Memory B cell (primary cell): Measurements from ENCODE around the gene ZC3H18.

Experiments used
- ATAC-seq: fragments of 150-1000 bp; cut with Tn5 transposase; 2 replicates; pipeline ENCODE4 v1.10.0; 2021; ENCODE audit warnings: low read depth, mild to moderate bottlenecking, moderate library complexity
- DNase-seq, 2 donors: peaks; one replicate each; pipeline ENCODE4 v3.0.0; 2022; ENCODE audit warnings: low spot score in 2 of 2
- H3K27ac Mint-ChIP-seq: one replicate; pipeline ENCODE4 v1.8.0; 2022; ENCODE audit warnings: mild to moderate bottlenecking, moderate library complexity, mixed read lengths
- H3K27me3 Mint-ChIP-seq: one replicate; pipeline ENCODE4 v1.8.0; 2022; ENCODE audit warnings: mixed read lengths
- H3K36me3 Mint-ChIP-seq: one replicate; pipeline ENCODE4 v1.8.0; 2022; ENCODE audit warnings: mild to moderate bottlenecking, mixed read lengths
- H3K4me1 Mint-ChIP-seq: one replicate; pipeline ENCODE4 v1.8.0; 2022; ENCODE audit warnings: mixed read lengths
- H3K4me3 Mint-ChIP-seq: one replicate; pipeline ENCODE4 v1.8.0; 2022; ENCODE audit warnings: mild to moderate bottlenecking, moderate library complexity, mixed read lengths
- H3K9me3 Mint-ChIP-seq: one replicate; pipeline ENCODE4 v1.8.0; 2022; ENCODE audit warnings: mixed read lengths

ZC3H18 gene

GRCh38 chr16:88576307-88576706, 6.1 kb downstream of the ZC3H18 start:
- no peak for DNase-seq
- Mint-ChIP-seq H3K36me3 (peaks cover 21% of the 10 kb centered on the region), H3K4me1 (peaks cover 14% of the 10 kb centered on the region), H3K9me3 (no peaks in the 10 kb centered on the region), H3K27me3 (no peaks in the 10 kb centered on the region), H3K4me3 (no peak overlapping the region), H3K27ac (no peak overlapping the region)
- ATAC-seq: no peak

GRCh38 chr16:88577166-88577565, 7.0 kb downstream of the ZC3H18 start:
- Mint-ChIP-seq H3K27me3 (no peaks in the 10 kb centered on the region), H3K27ac (no peak overlapping the region), H3K4me1 (peaks cover 12% of the 10 kb centered on the region), H3K36me3 (peaks cover 25% of the 10 kb centered on the region), H3K9me3 (no peaks in the 10 kb centered on the region), H3K4me3 (no peak overlapping the region)
- DNase-seq: no peak
- no peak for ATAC-seq

- no peak for DNase-seq
- no peak for ATAC-seq
- Mint-ChIP-seq H3K4me3 (no peak overlapping the region), H3K4me1 (peaks cover 9% of the 10 kb centered on the region), H3K27ac (no peak overlapping the region), H3K9me3 (no peaks in the 10 kb centered on the region), H3K27me3 (no peaks in the 10 kb centered on the region), H3K36me3 (peaks cover 24% of the 10 kb centered on the region)
Measured at GRCh38 chr16:88578446-88579313, 8.5 kb downstream of the ZC3H18 start.

GRCh38 chr16:88580371-88580770, 10.2 kb downstream of the ZC3H18 start:
- Mint-ChIP-seq H3K9me3 (no peaks in the 10 kb centered on the region), H3K4me3 (no peak overlapping the region)

GRCh38 chr16:88581033-88581432, 10.8 kb downstream of the ZC3H18 start:
- no peaks in the 10 kb centered on the region for H3K27me3 Mint-ChIP-seq
- H3K4me1 Mint-ChIP-seq: peaks cover 17% of the 10 kb centered on the region
- DNase-seq (no peak), ATAC-seq (no peak)
- peaks cover 30% of the 10 kb centered on the region for H3K36me3 Mint-ChIP-seq
- H3K9me3 Mint-ChIP-seq: no peaks in the 10 kb centered on the region
- peak overlapping the region; percentile 63 for H3K27ac Mint-ChIP-seq
- no peak overlapping the region for H3K4me3 Mint-ChIP-seq

More at GRCh38 chr16:88580371-88580770, 10.2 kb downstream of the ZC3H18 start:
- Mint-ChIP-seq H3K36me3 (peaks cover 27% of the 10 kb centered on the region), H3K27me3 (no peaks in the 10 kb centered on the region), H3K27ac (peak overlapping the region; percentile 63), H3K4me1 (peaks cover 13% of the 10 kb centered on the region)
- no peak for ATAC-seq
- DNase-seq: no peak

- peaks cover 17% of the 10 kb centered on the region for H3K4me1 Mint-ChIP-seq
- ATAC-seq (no peak), DNase-seq (no peak)
- peaks cover 30% of the 10 kb centered on the region for H3K36me3 Mint-ChIP-seq
- no peak overlapping the region for H3K4me3 Mint-ChIP-seq
- no peak overlapping the region for H3K27ac Mint-ChIP-seq
- no peaks in the 10 kb centered on the region for H3K9me3 Mint-ChIP-seq
- H3K27me3 Mint-ChIP-seq: no peaks in the 10 kb centered on the region
Measured at GRCh38 chr16:88582912-88583575, 12.8 kb downstream of the ZC3H18 start.

GRCh38 chr16:88584676-88585075, 14.5 kb downstream of the ZC3H18 start:
- H3K36me3 Mint-ChIP-seq: peaks cover 38% of the 10 kb centered on the region
- no peak overlapping the region for H3K27ac Mint-ChIP-seq
- H3K4me1 Mint-ChIP-seq: peaks cover 18% of the 10 kb centered on the region
- ATAC-seq (peak; percentile 29), DNase-seq (no peak)
- H3K9me3 Mint-ChIP-seq: no peaks in the 10 kb centered on the region
- no peak overlapping the region for H3K4me3 Mint-ChIP-seq
- H3K27me3 Mint-ChIP-seq: no peaks in the 10 kb centered on the region

GRCh38 chr16:88585269-88585668, 15.1 kb downstream of the ZC3H18 start:
- no peak overlapping the region for H3K4me3 Mint-ChIP-seq
- no peaks in the 10 kb centered on the region for H3K27me3 Mint-ChIP-seq
- no peak overlapping the region for H3K27ac Mint-ChIP-seq
- no peaks in the 10 kb centered on the region for H3K9me3 Mint-ChIP-seq
- DNase-seq (no peak), ATAC-seq (no peak)
- H3K4me1 Mint-ChIP-seq: peaks cover 18% of the 10 kb centered on the region
- H3K36me3 Mint-ChIP-seq: peaks cover 39% of the 10 kb centered on the region

- H3K27ac Mint-ChIP-seq: no peak overlapping the region
- no peaks in the 10 kb centered on the region for H3K27me3 Mint-ChIP-seq
- peaks cover 34% of the 10 kb centered on the region for H3K36me3 Mint-ChIP-seq
- peaks cover 16% of the 10 kb centered on the region for H3K4me1 Mint-ChIP-seq
- H3K9me3 Mint-ChIP-seq: no peaks in the 10 kb centered on the region
- ATAC-seq (no peak), DNase-seq (no peak)
- H3K4me3 Mint-ChIP-seq: no peak overlapping the region
Measured at GRCh38 chr16:88585927-88586581, 15.9 kb downstream of the ZC3H18 start.

- Mint-ChIP-seq H3K4me3 (no peak overlapping the region), H3K36me3 (peaks cover 32% of the 10 kb centered on the region), H3K9me3 (no peaks in the 10 kb centered on the region), H3K27me3 (no peaks in the 10 kb centered on the region), H3K27ac (no peak overlapping the region), H3K4me1 (peaks cover 20% of the 10 kb centered on the region)
- no peak for DNase-seq
- ATAC-seq: no peak
Measured at GRCh38 chr16:88588148-88588547, 17.9 kb downstream of the ZC3H18 start.

- no peak for DNase-seq
- Mint-ChIP-seq H3K4me1 (peaks cover 20% of the 10 kb centered on the region), H3K36me3 (peaks cover 33% of the 10 kb centered on the region), H3K27ac (no peak overlapping the region), H3K9me3 (no peaks in the 10 kb centered on the region), H3K27me3 (no peaks in the 10 kb centered on the region), H3K4me3 (no peak overlapping the region)
- ATAC-seq: no peak
Measured at GRCh38 chr16:88588754-88589153, 18.6 kb downstream of the ZC3H18 start.

GRCh38 chr16:88589441-88589840, 19.2 kb downstream of the ZC3H18 start:
- Mint-ChIP-seq H3K36me3 (peaks cover 33% of the 10 kb centered on the region), H3K27ac (peak overlapping the region; percentile 48), H3K27me3 (no peaks in the 10 kb centered on the region), H3K4me1 (peaks cover 20% of the 10 kb centered on the region), H3K9me3 (no peaks in the 10 kb centered on the region), H3K4me3 (no peak overlapping the region)
- DNase-seq (no peak), ATAC-seq (no peak)

GRCh38 chr16:88591577-88592021, 21.4 kb downstream of the ZC3H18 start:
- no peaks in the 10 kb centered on the region for H3K27me3 Mint-ChIP-seq
- no peaks in the 10 kb centered on the region for H3K9me3 Mint-ChIP-seq
- H3K27ac Mint-ChIP-seq: no peak overlapping the region
- H3K36me3 Mint-ChIP-seq: peaks cover 30% of the 10 kb centered on the region
- peaks cover 12% of the 10 kb centered on the region for H3K4me1 Mint-ChIP-seq
- peak overlapping the region; percentile 1 for H3K4me3 Mint-ChIP-seq
- DNase-seq: peak in 1 of 2 donors; percentile 20
- ATAC-seq: peak; percentile 91

- ATAC-seq (no peak), DNase-seq (no peak)
- H3K9me3 Mint-ChIP-seq: no peaks in the 10 kb centered on the region
- H3K4me1 Mint-ChIP-seq: peaks cover 12% of the 10 kb centered on the region
- H3K4me3 Mint-ChIP-seq: no peak overlapping the region
- H3K36me3 Mint-ChIP-seq: peaks cover 20% of the 10 kb centered on the region
- H3K27me3 Mint-ChIP-seq: no peaks in the 10 kb centered on the region
- H3K27ac Mint-ChIP-seq: no peak overlapping the region
Measured at GRCh38 chr16:88593061-88593460, 22.9 kb downstream of the ZC3H18 start.
